HEK293 (cell line): ENCODE data around the gene ALS2CL.
"Not testable (repeated sequence)": the region's sequence is repeated elsewhere in the genome, so short reads cannot be mapped to it uniquely, and the experiment has no call there.

Source experiments
- ZBTB11 ChIP-seq: fragments of 450-650 bp; formaldehyde crosslinking; conservative IDR thresholded peaks from 2 replicates; pipeline ENCODE4 v1.5.1; 2016; ENCODE audit warnings: low read depth, missing biosample characterization, missing genetic modification characterization
- ZBTB21 ChIP-seq: fragments of 450-650 bp; formaldehyde crosslinking; IDR thresholded peaks from 2 replicates; pipeline ENCODE4 v1.5.1; 2017; ENCODE audit warnings: missing biosample characterization, missing genetic modification characterization
- ZNF350 ChIP-seq: fragments of 450-650 bp; formaldehyde crosslinking; IDR thresholded peaks from 2 replicates; pipeline ENCODE4 v1.5.0; 2017; ENCODE audit warnings: missing biosample characterization, mild to moderate bottlenecking, missing genetic modification characterization
- ZNF48 ChIP-seq: fragments of 450-650 bp; formaldehyde crosslinking; IDR thresholded peaks from 2 replicates; pipeline ENCODE4 v1.5.1; 2016; ENCODE audit warnings: missing biosample characterization, missing genetic modification characterization
- TF ChIP-seq, protein P1 (sequence below): fragments of 450-650 bp; formaldehyde crosslinking; IDR thresholded peaks from 2 replicates; pipeline ENCODE4 v1.5.1; 2016; ENCODE audit warnings: missing biosample characterization, missing genetic modification characterization

GRCh38 chr3:46739565-46739964 is 46.1 kb upstream of the ALS2CL start:
- TF ChIP-seq ZBTB11 (tag by site-specific recombination); ZBTB21; ZNF48 (tag by site-specific recombination); ZNF350 (tag by site-specific recombination): not testable (repeated sequence)
- TF ChIP-seq, protein P1, sequence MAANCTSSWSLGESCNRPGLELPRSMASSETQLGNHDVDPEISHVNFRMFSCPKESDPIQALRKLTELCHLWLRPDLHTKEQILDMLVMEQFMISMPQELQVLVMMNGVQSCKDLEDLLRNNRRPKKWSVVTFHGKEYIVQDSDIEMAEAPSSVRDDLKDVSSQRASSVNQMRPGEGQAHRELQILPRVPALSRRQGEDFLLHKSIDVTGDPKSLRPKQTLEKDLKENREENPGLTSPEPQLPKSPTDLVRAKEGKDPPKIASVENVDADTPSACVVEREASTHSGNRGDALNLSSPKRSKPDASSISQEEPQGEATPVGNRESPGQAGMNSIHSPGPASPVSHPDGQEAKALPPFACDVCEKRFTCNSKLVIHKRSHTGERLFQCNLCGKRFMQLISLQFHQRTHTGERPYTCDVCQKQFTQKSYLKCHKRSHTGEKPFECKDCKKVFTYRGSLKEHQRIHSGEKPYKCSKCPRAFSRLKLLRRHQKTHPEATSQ (tag by site-specific recombination), result not testable (repeated sequence)
